HEK293 (cell line): ENCODE results near the gene COL12A1.

Source experiments
- CTCF ChIA-PET: fragments of 350-600 bp; formaldehyde crosslinking; extraction: SDS; loops from one replicate; lab custom pipeline; 2021; ENCODE audit warnings: antibody characterized with exemption; lab: Yijun Ruan, JAX
- POLR2A ChIA-PET: fragments of 300-600 bp; formaldehyde crosslinking; extraction: SDS; loops from one replicate; lab custom pipeline; 2020; ENCODE audit warnings: antibody characterized with exemption, inconsistent platforms; lab: Yijun Ruan, JAX
- H3K27ac ChIP-seq: fragments of 200-500 bp; sonication (Bioruptor generic); 2 replicates; pipeline ENCODE4 v1.5.1; 2014; ENCODE audit warnings: low read depth, low read length, control low read depth, inconsistent platforms; ENCODE audit errors: extremely low read depth
- H3K36me3 ChIP-seq, 2 experiments: fragments of 200-500 bp in 1 of 2; sonication (Bioruptor generic) in 1 of 2; 1 replicate in 1 of 2; 2 replicates in 1 of 2; pipeline ENCODE4 v1.5.1; 2014 to 2017; ENCODE audit warnings: inconsistent platforms in 2 of 2, low read length in 2 of 2; ENCODE audit not compliant: control insufficient read depth in 2 of 2, insufficient read depth in 1 of 2
- H3K4me1 ChIP-seq: fragments of 200-500 bp; sonication (Bioruptor generic); 2 replicates; pipeline ENCODE4 v1.5.1; 2014; ENCODE audit warnings: mild to moderate bottlenecking, low read length, inconsistent platforms; ENCODE audit not compliant: control insufficient read depth, insufficient read depth
- H3K4me3 ChIP-seq: 2 replicates; pipeline ENCODE4 v1.5.1; 2011; ENCODE audit warnings: low read depth, mild to moderate bottlenecking, control low read depth, low read length, moderate library complexity
- H3K9me3 ChIP-seq: fragments of 200-500 bp; sonication (Bioruptor generic); 2 replicates; pipeline ENCODE4 v1.5.1; 2014; ENCODE audit warnings: low read depth, low read length, inconsistent platforms; ENCODE audit not compliant: control insufficient read depth, insufficient read depth
- CTCF ChIP-seq: fragments of 450-650 bp; formaldehyde crosslinking; IDR thresholded peaks from 2 replicates; pipeline ENCODE4 v1.5.1; 2016; ENCODE audit warnings: missing biosample characterization, missing genetic modification characterization
- HOXC10 ChIP-seq: sonication (generic); formaldehyde crosslinking; IDR thresholded peaks from 2 replicates; pipeline ENCODE4 v1.8.1; 2023; ENCODE audit warnings: mild to moderate bottlenecking, missing genetic modification reagents
- KLF8 ChIP-seq: fragments of 450-650 bp; formaldehyde crosslinking; IDR thresholded peaks from 2 replicates; pipeline ENCODE4 v1.5.1; 2016; ENCODE audit warnings: missing biosample characterization, missing genetic modification characterization
- TRIM28 ChIP-seq: IDR thresholded peaks from 2 replicates; pipeline ENCODE4 v1.6.1; 2011; ENCODE audit warnings: low read length, control low read depth, borderline replicate concordance
- ZBTB48 ChIP-seq: fragments of 450-650 bp; formaldehyde crosslinking; IDR thresholded peaks from 2 replicates; pipeline ENCODE4 v1.5.1; 2016; ENCODE audit warnings: missing biosample characterization, missing genetic modification characterization
- ZBTB7A ChIP-seq: fragments of 450-650 bp; formaldehyde crosslinking; IDR thresholded peaks from 2 replicates; pipeline ENCODE4 v1.5.1; 2016; ENCODE audit warnings: low read depth, missing biosample characterization, missing genetic modification characterization
- ZBTB8A ChIP-seq: fragments of 450-650 bp; formaldehyde crosslinking; IDR thresholded peaks from 2 replicates; pipeline ENCODE4 v1.5.1; 2016; ENCODE audit warnings: missing biosample characterization, missing genetic modification characterization
- ZNF398 ChIP-seq: fragments of 450-650 bp; formaldehyde crosslinking; IDR thresholded peaks from 2 replicates; pipeline ENCODE4 v1.5.1; 2017; ENCODE audit warnings: missing biosample characterization, missing genetic modification characterization
- ZNF449 ChIP-seq: fragments of 450-650 bp; formaldehyde crosslinking; IDR thresholded peaks from 2 replicates; pipeline ENCODE4 v1.5.1; 2017; ENCODE audit warnings: missing biosample characterization, mild to moderate bottlenecking, missing genetic modification characterization, moderate library complexity
- ZNF488 ChIP-seq: fragments of 450-650 bp; formaldehyde crosslinking; IDR thresholded peaks from 2 replicates; pipeline ENCODE4 v1.5.1; 2016; ENCODE audit warnings: missing biosample characterization, missing genetic modification characterization
- ZNF76 ChIP-seq: fragments of 450-650 bp; formaldehyde crosslinking; IDR thresholded peaks from 2 replicates; pipeline ENCODE4; 2016; ENCODE audit warnings: low read depth, missing biosample characterization, missing genetic modification characterization, borderline replicate concordance

The COL12A1 gene

GRCh38 chr6:75089921-75090320 lies 115.9 kb downstream of the COL12A1 start:
- CTCF ChIA-PET: no interaction called here
- POLR2A ChIA-PET: no interaction called here
- no peak overlapping the region for H3K27ac ChIP-seq
- TF ChIP-seq ZNF76 (tag by site-specific recombination) (no peak), ZNF449 (tag by site-specific recombination) (no peak), KLF8 (tag by site-specific recombination) (no peak), ZBTB48 (tag by site-specific recombination) (no peak)
- no peaks in the 10 kb centered on the region for H3K9me3 ChIP-seq
- no peaks in the 10 kb centered on the region for H3K4me1 ChIP-seq
- no peaks in the 10 kb centered on the region for H3K36me3 ChIP-seq
- no peak overlapping the region for H3K4me3 ChIP-seq

GRCh38 chr6:75089151-75089897 lies 116.5 kb downstream of the COL12A1 start:
- H3K4me1 ChIP-seq: no peaks in the 10 kb centered on the region
- TF ChIP-seq TRIM28 (no peak), ZBTB7A (tag by site-specific recombination) (no peak), ZBTB8A (tag by site-specific recombination) (no peak)
- no peak overlapping the region for H3K4me3 ChIP-seq
- H3K9me3 ChIP-seq: no peaks in the 10 kb centered on the region
- H3K27ac ChIP-seq: no peak overlapping the region
- H3K36me3 ChIP-seq: no peaks in the 10 kb centered on the region
- ChIA-PET CTCF (no interaction called here), POLR2A (no interaction called here)

GRCh38 chr6:75085931-75086635 lies 119.8 kb downstream of the COL12A1 start:
- H3K4me1 ChIP-seq: no peaks in the 10 kb centered on the region
- ChIA-PET CTCF (no interaction called here), POLR2A (no interaction called here)
- no peak overlapping the region for H3K4me3 ChIP-seq
- TF ChIP-seq ZNF488 (tag by site-specific recombination): no peak
- no peak for TF ChIP-seq HOXC10 (CRISPR knock-in tag)
- no peak for TF ChIP-seq CTCF (tag by site-specific recombination)
- no peak for TF ChIP-seq ZNF398 (tag by site-specific recombination)
- H3K9me3 ChIP-seq: no peaks in the 10 kb centered on the region
- H3K27ac ChIP-seq: no peak overlapping the region
- H3K36me3 ChIP-seq: no peaks in the 10 kb centered on the region
